Measurements from ENCODE around the gene BRPF1.

DNA sequence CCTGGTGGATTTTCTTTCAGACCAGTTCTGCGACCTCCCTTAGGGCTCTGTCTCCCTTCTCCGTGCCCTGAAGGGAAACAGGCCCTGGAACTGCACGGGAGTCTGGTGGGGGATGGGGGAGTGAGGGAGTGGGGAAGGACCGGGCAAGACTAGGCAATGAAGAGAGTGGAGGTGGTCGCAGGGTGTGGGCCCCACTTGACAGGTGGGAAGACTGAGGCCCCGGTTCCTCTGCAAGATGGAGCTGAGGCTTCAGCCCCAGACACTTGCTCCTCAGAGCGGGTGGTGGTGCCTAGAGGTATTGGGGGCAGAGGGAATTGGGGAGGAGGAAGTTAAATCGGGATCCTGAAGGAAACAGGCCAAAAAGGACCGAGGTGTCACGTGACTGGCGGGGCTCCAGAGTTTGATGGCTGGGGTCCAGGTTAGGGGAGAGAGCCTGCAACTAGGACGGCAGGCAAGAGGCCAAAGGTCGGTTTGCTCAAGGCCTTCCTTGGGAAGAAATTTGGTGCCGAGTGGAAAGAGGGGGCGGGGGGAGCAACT lies 38.8 kb downstream of the BRPF1 start:
- no peak for TF ChIP-seq EZH2phosphoT487 (IDR thresholded peaks at IDR 0.05; ENCODE audit: unreplicated experiment)
- TF ChIP-seq JUNB (IDR thresholded peaks at IDR 0.05; ENCODE audit: unreplicated experiment), result no peak
- no peak for TF ChIP-seq CTCF (conservative IDR thresholded peaks at IDR 0.05; ENCODE audit: low read depth in 2 of 2)
- TF ChIP-seq, protein P1, sequence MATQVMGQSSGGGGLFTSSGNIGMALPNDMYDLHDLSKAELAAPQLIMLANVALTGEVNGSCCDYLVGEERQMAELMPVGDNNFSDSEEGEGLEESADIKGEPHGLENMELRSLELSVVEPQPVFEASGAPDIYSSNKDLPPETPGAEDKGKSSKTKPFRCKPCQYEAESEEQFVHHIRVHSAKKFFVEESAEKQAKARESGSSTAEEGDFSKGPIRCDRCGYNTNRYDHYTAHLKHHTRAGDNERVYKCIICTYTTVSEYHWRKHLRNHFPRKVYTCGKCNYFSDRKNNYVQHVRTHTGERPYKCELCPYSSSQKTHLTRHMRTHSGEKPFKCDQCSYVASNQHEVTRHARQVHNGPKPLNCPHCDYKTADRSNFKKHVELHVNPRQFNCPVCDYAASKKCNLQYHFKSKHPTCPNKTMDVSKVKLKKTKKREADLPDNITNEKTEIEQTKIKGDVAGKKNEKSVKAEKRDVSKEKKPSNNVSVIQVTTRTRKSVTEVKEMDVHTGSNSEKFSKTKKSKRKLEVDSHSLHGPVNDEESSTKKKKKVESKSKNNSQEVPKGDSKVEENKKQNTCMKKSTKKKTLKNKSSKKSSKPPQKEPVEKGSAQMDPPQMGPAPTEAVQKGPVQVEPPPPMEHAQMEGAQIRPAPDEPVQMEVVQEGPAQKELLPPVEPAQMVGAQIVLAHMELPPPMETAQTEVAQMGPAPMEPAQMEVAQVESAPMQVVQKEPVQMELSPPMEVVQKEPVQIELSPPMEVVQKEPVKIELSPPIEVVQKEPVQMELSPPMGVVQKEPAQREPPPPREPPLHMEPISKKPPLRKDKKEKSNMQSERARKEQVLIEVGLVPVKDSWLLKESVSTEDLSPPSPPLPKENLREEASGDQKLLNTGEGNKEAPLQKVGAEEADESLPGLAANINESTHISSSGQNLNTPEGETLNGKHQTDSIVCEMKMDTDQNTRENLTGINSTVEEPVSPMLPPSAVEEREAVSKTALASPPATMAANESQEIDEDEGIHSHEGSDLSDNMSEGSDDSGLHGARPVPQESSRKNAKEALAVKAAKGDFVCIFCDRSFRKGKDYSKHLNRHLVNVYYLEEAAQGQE (IDR thresholded peaks at IDR 0.05; ENCODE audit: unreplicated experiment), result no peak
- no peak for TF ChIP-seq EZH2 (IDR thresholded peaks at IDR 0.05; ENCODE audit: low read depth, unreplicated experiment)
- no peak for TF ChIP-seq ETS1 (IDR thresholded peaks at IDR 0.05)
